ENCODE results near the gene STING1. TPM values are rescaled to one million over a fixed set of nuclear protein-coding genes. Genes with fewer than 3 reads are reported as not detected.

The STING1 gene
- polyA plus RNA-seq, 1 donor (not counting 4 experiments of a cell fraction or from before 2014, with no cell fraction given): 25.2 TPM

DNA sequence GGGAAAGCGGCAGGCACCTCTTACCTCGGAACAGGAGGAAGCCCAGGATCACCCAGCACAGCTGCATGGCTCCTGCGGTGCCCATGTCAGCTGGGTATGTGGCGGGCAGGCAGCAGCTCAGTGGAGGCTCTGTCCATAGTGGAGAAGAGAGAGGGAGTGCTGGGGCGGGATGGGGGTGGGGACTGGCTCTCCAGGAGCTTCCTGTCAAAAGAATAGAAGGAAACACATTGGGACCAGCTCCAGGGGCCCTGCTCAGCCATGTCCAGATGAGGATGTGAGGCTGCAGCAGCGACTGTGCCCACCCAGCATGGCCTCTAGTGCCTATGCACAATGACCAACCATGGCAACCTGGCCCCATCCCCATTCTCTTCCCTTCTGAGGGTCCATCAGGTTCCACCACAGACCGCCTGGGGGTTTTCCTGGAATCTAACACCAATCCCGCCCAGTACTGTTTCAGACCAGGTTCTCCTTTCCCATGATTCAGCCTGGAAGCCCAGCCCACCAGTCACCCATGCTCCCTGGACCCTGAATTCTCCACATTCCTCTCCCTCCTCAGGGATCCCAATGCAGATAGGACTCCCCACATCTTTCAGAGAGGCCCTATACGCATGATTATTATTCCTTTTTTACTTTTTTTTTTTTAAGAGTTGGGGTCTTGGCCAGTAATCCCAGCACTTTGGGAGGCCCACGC is 19.8 kb downstream of the STING1 start, which contains the start of gene ECSCR:
Gene ECSCR, minus strand, starts transcription at position 158 of the 691 bp plus-strand sequence. Its CDS starts 73 bp downstream, at position 85.
- DNase-seq (ENCODE audit: low read depth, low spot score): no peak
- Histone ChIP-seq H3K79me2 (ENCODE audit: control insufficient read depth, insufficient read depth, low read length) (no peaks in the 10 kb centered on the region), H3K4me3 (ENCODE audit: control insufficient read depth in 2 of 3, extremely low read depth in 1 of 3, insufficient read depth in 2 of 3, low read depth in 1 of 3, low read length in 3 of 3) (no peak within 1 kb of the TSS), H3K9me1 (ENCODE audit: control insufficient read depth, extremely low read depth, insufficient read depth, low read length) (no peaks in the 10 kb centered on the region), H3K4me1 (ENCODE audit: control insufficient read depth, extremely low read depth, insufficient read depth, low read length) (peaks cover 3% of the 10 kb centered on the region), H3K9ac (ENCODE audit: control insufficient read depth, extremely low read depth, insufficient read depth, low read length) (no peak within 1 kb of the TSS), H3K4me2 (ENCODE audit: control insufficient read depth, extremely low read depth, insufficient read depth, low read depth, low read length) (no peak within 1 kb of the TSS), H3K9me3 (ENCODE audit: control insufficient read depth, low read depth, low read length) (no peaks in the 10 kb centered on the region), H2AFZ (ENCODE audit: control insufficient read depth, low read length) (no peak within 1 kb of the TSS), H3K27ac (ENCODE audit: control insufficient read depth, insufficient read depth, low read length) (no peak within 1 kb of the TSS), H3K27me3 (ENCODE audit: control insufficient read depth, extremely low read depth, insufficient read depth, low read length) (no peaks in the 10 kb centered on the region), H4K20me1 (ENCODE audit: control insufficient read depth, extremely low read depth, insufficient read depth, low read length) (no peaks in the 10 kb centered on the region), H3K36me3 (ENCODE audit: control insufficient read depth in 2 of 2, extremely low read depth in 1 of 2, insufficient read depth in 2 of 2, low read length in 2 of 2) (no peaks in the 10 kb centered on the region)
- dilution Hi-C loops (cut with MboI; ENCODE audit: extremely low pct_ligation_motif_present, low sequenced_read_pairs): no loop called here
- no peak for TF ChIP-seq EZH2 (IDR thresholded peaks at IDR 0.05; ENCODE audit: low read length)
- TF ChIP-seq, protein P1, sequence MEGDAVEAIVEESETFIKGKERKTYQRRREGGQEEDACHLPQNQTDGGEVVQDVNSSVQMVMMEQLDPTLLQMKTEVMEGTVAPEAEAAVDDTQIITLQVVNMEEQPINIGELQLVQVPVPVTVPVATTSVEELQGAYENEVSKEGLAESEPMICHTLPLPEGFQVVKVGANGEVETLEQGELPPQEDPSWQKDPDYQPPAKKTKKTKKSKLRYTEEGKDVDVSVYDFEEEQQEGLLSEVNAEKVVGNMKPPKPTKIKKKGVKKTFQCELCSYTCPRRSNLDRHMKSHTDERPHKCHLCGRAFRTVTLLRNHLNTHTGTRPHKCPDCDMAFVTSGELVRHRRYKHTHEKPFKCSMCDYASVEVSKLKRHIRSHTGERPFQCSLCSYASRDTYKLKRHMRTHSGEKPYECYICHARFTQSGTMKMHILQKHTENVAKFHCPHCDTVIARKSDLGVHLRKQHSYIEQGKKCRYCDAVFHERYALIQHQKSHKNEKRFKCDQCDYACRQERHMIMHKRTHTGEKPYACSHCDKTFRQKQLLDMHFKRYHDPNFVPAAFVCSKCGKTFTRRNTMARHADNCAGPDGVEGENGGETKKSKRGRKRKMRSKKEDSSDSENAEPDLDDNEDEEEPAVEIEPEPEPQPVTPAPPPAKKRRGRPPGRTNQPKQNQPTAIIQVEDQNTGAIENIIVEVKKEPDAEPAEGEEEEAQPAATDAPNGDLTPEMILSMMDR (optimal IDR thresholded peaks at IDR 0.05 in 1 of 3, IDR thresholded peaks at IDR 0.05 in 1 of 3, conservative IDR thresholded peaks at IDR 0.05 in 1 of 3; ENCODE audit: extremely low read depth in 1 of 3, insufficient read depth in 2 of 3, low read length in 3 of 3): no peak
- FAIRE-seq: no peak

DNA sequence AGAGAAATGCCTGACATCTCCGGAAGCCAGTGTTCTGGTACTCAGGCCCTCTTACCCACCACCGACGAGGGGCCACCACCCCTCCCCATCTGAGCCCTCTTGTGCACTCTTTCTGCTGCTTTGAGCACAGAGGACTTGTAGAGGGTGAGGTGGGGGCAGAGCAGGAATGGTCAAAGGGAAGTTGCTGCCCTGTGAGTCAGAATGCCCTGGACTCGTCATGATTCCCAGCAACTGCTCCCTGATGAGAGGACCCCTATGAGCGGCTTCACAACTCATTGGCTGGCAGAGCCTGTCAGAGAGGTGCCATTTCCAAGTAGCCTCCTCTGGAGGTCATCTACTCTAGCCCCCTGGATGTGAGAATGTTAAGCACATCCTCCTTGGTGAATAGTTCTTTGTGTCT is 20.9 kb downstream of the STING1 start:
- no peak overlapping the region for H3K4me2 ChIP-seq (ENCODE audit: control insufficient read depth, extremely low read depth, insufficient read depth, low read depth, low read length)
- TF ChIP-seq, protein P1 (optimal IDR thresholded peaks at IDR 0.05 in 1 of 3, IDR thresholded peaks at IDR 0.05 in 1 of 3, conservative IDR thresholded peaks at IDR 0.05 in 1 of 3; ENCODE audit: extremely low read depth in 1 of 3, insufficient read depth in 2 of 3, low read length in 3 of 3): no peak
- TF ChIP-seq EZH2 (IDR thresholded peaks at IDR 0.05; ENCODE audit: low read length): no peak

More for the DNA sequence above, 20.9 kb downstream of the STING1 start:
- no peaks in the 10 kb centered on the region for H3K9me1 ChIP-seq (ENCODE audit: control insufficient read depth, extremely low read depth, insufficient read depth, low read length)
- no peak overlapping the region for H3K27ac ChIP-seq (ENCODE audit: control insufficient read depth, insufficient read depth, low read length)
- H2AFZ ChIP-seq (ENCODE audit: control insufficient read depth, low read length): no peak overlapping the region
- no peak overlapping the region for H3K9ac ChIP-seq (ENCODE audit: control insufficient read depth, extremely low read depth, insufficient read depth, low read length)
- no peaks in the 10 kb centered on the region for H3K36me3 ChIP-seq (ENCODE audit: control insufficient read depth in 2 of 2, extremely low read depth in 1 of 2, insufficient read depth in 2 of 2, low read length in 2 of 2)
- DNase-seq (ENCODE audit: low read depth, low spot score) (no peak), FAIRE-seq (no peak)
- H3K79me2 ChIP-seq (ENCODE audit: control insufficient read depth, insufficient read depth, low read length): no peaks in the 10 kb centered on the region
- H4K20me1 ChIP-seq (ENCODE audit: control insufficient read depth, extremely low read depth, insufficient read depth, low read length): no peaks in the 10 kb centered on the region
- peaks cover 3% of the 10 kb centered on the region for H3K4me1 ChIP-seq (ENCODE audit: control insufficient read depth, extremely low read depth, insufficient read depth, low read length)
- dilution Hi-C loops (cut with MboI; ENCODE audit: extremely low pct_ligation_motif_present, low sequenced_read_pairs): no loop called here
- H3K9me3 ChIP-seq (ENCODE audit: control insufficient read depth, low read depth, low read length): no peaks in the 10 kb centered on the region
- H3K4me3 ChIP-seq (ENCODE audit: control insufficient read depth in 2 of 3, extremely low read depth in 1 of 3, insufficient read depth in 2 of 3, low read depth in 1 of 3, low read length in 3 of 3): no peak overlapping the region
- H3K27me3 ChIP-seq (ENCODE audit: control insufficient read depth, extremely low read depth, insufficient read depth, low read length): no peaks in the 10 kb centered on the region
